AML-193 (cell line): Measurements from ENCODE around the gene CDKN1C.

ENCODE experiments used
- DNase-seq, 2 experiments: peaks; one replicate each; lab custom pipeline; 2025; lab: John Stamatoyannopoulos, UW

Gene CDKN1C

DNA sequence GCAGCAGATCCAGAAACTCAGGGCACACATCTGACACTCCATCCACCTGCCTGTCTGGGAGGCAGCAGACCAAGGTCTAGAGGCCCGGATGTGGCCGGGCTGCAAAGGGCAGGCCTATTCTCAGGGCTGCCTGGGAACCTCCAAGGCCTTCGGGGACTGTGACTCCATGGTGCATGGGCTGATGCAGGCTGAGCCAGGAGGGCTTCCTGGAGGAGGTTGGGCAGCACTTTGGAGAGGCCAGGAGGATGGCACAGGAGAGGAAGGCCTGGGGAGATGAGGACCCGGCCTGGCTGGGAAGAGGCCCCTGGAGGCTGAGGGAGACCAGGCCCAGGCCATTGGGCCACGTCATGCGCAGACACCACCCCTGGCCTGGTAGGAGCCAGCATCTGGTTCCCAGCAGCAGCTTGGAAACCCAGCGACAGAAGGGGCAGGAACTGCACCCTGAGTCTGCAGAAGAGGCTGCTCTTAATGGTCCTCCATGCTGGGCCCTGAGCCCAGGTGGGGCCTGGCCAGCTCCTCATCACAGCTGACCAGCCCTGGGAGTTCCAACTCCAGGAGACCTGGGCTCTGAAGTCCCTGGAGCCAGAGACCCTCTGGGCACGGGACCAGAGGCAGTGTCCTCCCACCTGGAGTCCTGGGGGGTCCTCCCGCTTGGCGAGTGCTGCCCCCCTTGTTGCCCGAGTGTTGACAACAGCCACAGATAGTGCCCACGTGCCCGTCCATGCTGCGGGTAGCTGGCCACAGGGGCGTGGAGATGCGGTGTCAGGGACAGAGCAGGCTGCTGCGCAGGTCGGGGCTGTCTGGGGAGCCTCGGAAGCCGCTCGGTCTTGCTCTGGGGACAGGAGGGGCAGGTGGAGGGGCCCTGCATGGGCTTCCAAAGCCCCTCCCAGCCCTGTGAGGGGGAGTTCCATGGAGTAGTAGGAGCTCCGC lies 38.1 kb upstream of the CDKN1C start:
- no peak for DNase-seq

DNA sequence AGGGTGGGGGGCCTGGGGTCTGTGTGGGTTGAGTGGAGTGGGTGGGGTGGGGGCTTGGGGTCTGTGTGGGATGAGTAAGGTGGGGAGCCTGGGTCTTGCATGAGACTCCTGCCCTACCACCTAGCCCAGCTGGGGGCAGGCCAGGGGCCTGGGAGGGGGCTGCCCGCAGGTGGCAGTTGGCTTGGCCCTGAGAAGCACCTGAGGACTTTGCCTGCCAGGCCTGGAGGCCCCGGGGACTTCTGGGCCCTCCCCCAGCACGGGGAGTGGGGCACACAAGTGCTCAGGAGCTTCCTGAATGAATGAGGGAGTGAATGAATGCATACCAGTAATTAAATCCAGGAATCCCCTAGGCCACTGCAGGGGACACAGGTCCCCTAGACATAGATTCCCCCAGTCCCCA lies 37.1 kb upstream of the CDKN1C start:
- no peak for DNase-seq

DNA sequence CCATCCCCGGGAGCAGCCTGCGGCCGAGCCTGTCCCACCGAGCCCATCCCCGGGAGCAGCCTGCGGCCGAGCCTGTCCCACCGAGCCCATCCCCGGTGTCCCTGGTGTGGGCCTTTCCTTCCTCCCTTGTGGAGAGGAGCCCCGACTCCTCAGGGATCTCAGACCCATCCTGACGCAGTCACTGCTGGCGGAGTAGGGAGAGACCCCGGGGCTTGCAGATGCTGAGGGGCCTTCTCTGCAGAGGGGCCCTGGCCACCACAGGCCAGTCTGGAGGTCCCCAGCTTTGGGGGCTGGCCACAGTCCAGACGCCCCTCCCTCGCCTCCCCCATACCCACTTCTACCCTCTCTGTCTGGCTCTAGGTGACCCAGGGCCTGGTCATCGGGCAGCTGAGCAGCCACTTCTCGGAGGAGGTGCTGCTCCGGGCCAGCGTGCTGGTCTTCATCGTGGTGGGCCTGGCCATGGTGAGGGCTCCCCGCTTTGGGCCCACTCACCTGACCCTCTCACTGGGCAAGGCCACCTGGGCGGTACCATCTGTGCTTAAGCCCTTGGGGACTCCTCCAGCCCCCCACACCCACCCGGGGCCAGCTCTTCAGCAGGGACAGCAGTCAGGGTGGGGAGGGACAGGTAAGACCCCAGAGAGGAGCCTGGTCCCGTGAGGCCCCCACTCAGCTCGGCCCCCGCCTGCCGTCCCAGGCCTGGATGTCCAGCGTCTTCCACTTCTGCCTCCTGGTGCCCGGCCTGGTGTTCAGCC lies 36.3 kb upstream of the CDKN1C start:
- DNase-seq = no peak

DNA sequence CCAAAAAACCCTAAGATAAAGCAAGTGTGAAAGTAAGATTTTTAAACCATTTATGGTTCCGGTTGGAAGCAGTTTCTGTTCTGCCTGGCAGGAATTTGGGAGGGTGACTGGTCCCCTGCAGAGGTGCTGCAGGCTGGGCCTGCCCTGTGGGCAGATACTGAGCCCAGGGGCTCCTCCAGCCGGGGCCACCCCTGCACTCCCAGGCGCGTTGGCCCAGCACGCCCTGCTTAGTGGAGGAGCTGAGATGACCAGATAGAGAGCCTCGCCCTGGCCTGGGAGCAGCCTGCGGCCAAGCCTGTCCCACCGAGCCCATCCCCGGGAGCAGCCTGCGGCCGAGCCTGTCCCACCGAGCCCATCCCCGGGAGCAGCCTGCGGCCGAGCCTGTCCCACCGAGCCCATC lies 35.7 kb upstream of the CDKN1C start:
- no peak for DNase-seq

DNA sequence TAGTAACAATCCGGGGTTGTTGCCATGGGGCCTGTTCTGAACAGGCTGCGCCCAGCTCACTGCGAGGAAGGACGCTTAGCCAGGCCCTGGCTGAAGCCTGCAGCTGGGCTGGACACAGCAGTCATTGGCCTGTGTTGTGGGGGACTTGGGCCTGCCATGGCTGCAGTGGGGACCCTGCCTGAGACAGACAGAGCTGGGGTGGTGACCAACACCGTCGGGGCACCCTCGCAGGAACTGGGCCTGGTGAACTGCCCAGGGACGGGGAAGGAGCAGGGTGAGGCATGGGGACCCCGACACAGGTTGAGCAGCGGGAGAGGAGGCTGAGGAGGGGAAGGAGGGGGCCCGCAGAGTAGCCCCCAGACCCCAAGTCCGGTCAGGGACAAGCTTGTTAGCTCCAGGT lies 34.8 kb upstream of the CDKN1C start:
- no peak for DNase-seq

DNA sequence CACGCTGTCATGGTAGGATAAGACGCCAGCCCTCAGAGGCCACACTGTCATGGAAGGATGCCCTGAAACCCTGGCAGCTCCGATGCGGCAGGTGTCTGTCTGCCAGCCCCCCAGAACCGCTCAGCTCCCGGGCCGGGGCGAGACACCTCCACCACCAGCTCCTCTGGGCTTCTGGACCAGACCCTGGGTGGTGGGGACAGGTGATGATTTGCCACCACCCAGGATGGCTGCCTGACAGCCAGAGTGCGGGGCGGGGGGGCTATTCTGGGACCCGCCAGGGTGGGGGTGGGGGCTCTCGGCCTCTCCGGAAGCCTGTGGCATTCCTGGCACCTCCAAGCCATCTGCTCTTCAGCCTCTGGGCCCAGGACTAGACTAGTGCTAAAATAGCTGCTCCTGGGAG lies 34.3 kb upstream of the CDKN1C start:
- no peak for DNase-seq

DNA sequence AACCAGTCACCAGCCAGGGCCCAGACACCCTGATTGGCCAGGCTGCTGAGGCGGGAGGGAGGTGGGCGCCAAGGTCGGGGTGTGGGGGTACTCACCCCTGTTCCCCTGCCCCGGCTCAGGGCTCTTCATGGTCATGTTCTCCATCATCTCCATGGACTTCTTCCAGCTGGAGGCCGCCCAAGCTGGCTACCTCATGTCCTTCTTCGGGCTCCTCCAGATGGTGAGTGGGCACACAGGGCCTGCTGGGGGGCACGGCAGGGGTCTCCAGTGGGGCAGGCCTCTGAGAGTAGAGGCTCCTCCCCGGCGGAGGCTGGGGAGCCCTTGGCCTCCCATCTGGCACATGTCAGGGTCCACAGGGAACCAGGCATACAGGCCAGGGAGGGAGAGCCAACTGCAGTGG lies 33.6 kb upstream of the CDKN1C start:
- DNase-seq = no peak

DNA sequence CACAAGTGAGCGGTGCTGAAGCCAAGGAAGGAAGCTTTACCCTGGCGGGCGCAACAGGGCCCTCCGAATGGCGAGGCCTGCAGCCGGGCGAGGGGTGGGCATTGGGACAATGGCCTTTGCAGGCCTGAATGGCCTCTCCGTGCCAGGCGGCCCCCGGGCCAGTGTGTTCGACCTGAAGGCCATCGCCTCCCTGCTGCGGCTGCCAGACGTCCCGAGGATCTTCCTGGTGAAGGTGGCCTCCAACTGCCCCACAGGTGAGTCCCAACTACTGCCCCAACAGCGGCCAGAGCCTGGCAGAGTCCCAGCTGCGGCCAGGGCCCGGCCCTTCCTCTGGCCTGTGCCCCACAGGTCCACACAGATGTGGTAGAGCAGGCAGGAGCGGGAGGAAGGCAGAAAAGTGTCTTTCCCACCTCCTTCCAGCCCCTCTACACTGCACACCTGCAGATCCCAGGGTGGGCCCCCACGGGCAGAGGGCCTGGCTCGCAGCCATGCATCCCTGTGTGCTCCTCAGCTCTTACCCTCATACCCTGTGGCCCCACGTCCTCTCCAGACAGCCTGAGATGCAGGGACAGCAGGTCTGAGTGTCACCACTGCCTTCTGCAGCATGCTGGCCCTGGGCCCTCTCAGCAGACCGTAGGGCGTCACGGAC lies 32.4 kb upstream of the CDKN1C start:
- DNase-seq = no peak

DNA sequence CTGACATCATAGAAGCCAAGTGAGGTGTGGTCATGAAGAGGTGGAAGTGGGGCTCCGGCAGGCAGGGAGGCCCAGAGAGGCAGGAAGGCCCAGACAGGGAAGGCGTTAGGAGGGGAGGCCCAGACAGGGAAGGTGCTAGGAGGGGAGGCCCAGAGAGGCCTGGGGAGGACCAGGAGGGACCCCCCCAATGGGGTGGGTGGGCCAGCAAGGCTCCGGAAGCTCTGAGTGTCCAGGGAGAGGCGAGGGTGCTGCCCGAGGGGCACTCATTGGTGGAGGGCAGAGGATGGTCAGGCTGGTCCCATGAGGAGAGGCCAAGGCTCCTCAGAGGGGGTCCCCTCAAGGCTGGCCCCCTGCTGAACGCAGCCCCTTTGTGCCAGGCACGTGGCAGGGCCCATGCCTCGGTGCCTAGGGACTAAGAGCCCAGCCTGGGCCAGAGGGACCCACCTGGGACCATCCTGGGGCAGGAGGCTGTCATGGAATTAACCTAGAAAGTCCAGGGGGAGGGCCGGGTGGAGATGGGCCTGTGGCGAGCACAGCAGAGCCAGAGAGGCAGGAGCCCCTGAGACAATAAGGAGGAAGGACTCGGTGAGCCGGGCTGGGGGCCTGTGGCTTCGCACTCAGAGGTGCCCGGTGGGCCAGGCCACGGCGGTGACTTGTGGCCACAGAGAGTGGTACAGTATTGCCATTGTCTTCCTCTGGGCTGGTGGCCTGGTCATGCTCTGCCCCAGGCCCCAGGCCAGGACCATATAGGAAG lies 31.5 kb upstream of the CDKN1C start:
- no peak for DNase-seq

DNA sequence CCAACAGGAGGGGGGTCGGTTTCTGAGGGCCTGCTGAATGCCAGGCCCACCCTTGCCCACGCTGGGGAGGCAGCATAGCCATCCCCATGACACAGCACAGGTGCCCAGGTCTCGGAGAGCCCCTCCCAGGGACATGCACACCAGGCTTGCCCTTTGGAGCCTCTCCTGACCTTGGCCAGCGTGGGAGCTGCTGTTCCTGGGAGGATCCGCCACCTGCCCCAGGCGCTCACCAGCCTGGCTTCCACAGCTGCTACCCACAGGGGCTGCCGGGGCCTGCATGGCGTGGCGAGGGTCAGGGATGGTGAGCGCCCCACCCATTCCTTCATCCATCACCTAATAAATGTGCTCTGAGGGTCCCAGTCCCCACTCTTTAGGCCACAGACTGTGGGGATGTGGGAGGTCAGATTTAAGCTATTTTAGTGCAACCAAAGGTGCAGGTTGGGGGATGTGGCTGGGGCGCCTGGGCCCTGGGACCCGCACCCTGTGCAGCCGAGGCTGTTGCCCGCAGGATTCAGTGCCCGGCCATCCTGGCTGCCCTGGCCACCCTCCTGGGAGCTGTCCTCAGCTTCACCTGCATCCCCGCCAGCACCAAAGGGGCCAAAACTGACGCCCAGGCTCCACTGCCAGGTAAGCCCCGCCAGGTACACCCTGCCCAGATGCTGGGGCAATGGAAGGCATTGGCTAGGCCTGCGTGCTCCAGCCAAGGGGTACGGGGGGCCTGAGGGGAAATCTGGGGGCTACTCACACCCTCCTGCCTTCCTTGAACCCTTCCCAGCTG lies 30.7 kb upstream of the CDKN1C start:
- no peak for DNase-seq

DNA sequence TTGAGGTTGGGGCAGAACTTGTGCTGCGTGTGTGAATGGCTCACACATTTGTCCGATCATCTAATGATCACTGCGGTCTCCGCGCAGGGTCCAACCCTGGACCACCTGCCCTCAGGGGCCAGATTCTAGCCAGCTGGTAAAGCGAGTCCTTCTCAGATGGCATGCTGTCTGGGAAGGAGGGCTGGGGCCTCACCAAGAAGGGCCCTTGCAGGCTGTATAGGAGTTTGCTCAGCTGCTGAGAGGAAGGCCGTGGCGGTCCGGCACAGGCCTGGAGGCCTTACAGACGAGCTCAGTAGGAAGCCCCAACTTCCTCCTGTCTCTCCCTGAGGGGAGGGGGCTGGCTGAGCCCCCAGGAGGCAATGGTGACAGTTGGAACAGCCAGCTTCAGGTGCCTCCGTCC lies 29.9 kb upstream of the CDKN1C start:
- DNase-seq = no peak

DNA sequence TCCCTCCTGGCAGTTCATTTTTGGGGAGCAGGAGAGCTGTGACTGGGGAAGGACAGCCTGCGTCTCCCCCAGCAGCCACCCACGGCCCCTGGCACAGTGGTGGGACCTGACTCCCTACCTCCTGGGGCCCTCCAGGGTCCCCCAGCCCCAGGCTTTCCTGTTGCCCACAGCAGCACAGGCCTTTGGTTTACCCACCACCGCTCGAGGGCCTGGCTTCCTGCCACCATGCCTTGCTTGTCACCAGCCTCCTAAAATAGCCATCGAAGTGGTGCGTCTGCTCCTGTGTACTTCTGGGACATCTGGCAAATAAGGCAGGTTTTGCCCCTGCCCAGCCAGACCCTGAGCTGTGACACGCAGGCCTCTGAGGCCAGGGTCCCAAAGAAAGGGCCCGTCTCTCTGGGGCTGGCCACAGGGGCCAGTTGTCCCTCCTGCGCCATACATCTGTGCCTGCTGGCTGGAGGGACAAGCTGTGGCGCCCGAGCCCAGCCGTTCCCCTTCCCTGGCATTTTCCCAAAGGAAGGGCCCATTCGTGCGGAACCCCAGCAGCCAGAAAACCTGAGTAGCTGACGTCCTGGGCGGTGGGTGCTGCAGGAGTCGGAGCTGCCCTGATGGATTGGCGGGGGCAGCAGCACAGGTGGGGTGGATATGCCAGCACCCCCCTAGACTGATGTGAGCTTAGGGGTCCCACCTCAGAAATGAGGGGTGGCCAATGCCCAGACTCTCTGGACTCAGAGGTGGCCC lies 29.1 kb upstream of the CDKN1C start:
- no peak for DNase-seq

DNA sequence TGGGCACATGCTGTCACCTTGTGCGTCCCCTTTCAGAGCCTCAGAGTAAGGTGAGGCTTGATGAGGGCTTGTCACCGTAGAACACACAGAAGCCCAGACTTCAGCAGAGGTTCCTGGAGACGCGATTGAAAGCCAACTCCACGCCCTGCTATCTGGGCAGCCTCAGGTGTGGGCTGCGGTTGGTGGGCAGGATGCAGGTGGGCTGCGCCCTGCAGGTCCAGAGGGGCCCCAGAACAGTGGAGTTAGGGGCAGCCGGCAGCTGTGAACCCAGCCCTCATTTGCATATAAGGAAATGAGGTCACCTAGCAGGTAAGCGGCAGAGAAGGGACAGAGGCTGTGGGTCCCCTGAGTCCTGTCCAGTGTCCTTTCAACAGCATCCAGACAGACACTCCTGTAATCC lies 28.2 kb upstream of the CDKN1C start:
- DNase-seq = no peak

DNA sequence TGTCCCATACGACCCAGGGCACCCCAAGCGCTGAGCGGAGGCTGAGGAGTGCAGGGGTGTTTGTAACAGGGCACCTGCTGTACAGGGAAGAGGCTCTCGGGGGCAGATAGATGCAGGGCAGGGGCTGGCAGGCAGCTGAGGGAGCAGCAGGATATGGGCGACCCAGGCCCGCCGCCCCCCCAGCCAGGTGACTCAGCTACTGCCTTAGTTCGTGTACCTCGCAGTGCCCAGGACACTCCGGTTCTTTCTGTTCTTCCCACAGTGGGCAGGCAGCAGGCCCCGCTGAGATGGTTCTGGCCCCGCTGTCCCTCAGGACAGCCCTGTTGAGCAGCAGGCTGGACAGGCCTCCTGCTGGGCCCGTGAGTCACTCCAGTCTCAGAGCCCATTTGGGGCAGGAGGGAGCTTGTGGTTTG lies 27.4 kb upstream of the CDKN1C start:
- DNase-seq = no peak

DNA sequence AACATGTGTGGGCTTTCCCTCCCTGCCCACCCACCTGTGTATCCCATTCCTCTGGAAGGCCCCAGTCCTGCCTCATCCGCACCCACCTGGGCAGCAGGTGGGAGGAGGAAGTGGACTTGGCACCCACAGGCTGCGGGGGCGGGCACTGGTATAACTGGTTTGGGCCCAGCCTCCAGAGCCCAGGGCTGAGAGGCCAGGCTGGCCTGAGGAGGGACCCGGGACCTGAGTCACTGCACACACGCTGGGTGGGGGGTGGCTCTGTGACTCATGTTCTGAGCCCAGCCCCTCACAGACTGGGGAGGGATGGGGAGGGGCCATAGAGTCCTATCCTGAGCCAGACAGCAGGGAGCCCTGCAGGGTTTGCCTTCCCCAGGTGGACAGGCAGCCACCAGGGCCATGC lies 26.9 kb upstream of the CDKN1C start:
- DNase-seq = no peak

DNA sequence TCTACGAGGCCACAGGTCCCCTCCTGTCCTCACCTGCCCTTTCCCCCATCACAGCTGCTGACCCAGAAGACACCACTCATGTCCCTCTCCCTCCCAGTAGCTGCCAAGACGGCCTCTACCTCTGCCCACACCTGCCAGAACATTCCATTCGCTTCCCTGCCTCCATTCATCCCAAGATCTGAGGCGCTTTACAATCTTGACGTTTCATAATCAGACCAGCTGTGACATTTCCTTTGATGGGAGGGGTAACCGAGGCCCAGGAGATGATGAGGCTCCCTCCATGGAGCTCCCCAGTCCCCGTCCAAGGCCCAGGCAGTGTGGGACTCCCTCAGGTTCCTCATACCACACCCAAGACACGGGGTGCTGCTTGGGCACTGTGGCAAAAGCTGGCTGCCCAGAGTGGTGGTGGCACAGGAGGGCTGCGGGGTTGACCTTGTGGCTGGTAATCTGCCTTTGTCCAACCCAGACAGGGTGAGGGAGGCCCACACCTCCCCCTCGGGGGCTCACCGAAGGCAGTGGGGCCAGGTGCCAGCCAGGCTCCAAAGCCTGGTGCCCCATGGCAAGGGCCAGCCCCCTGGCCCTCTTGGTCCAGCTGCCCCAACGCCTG lies 26.3 kb upstream of the CDKN1C start:
- no peak for DNase-seq

DNA sequence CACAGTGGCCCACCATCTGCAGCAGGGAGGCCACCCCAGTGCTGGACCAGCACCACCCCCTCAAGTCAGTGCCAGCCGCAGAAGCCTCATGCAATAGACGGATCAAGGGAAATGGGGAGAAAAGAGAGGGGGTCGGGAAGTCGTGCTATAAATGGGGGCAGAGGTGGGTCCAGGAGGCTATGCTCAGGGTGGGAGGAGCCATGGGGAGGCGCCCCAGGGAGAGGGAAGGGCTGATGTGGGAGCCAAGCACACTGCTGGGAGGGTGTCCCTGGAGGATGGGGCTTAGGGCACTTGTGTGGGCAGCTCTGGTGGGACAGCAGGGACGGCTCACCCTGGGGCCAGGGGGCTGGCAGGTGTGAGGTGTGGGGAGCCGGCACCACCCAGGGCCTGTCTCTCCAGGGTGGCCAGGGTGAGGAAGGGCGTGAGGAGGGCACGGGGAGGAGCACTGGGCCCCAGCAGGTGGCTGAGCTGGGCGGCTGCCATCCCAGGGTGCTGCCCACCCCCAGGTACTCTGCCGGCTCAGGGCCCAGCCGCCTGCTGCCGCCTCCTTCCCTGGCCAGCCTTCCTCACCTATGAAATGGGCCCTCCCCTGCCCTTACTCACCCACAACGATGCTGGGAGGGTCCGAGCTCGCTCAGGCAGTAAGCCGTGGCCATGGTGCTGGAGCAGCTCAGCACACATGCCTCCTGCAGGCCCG lies 25.7 kb upstream of the CDKN1C start:
- DNase-seq = no peak

DNA sequence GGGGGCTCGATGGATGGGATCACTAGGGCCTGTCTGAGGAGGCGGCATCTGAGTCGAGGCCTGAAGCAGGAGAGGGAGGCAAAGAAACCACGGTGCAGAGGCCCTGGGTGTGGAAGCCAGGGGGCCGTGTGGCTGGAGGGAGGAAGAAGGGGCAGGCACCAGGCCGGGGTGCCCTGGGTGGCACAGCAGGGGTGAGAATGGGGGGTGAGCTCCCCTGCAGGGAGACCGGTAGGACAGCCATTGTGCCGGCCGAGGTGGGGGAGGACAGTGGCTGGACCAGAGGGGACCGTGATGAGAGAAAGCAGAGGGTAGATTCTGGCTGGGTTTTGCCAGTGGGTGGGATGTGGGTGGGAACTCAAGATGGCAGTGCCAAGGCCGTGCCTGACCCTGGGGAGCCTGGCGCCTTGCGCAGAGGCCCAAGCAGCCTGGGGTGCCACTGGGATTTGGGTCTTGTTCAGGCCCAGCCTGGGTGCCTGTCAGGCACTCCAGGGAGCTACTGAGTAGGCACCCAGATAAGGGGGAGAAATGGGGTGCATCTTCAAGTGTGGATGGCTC lies 24.9 kb upstream of the CDKN1C start:
- DNase-seq = no peak
